HL-60 (cell line): ENCODE measurements around the gene NCOR2.

Experiments used
- DNase-seq, 2 experiments: peaks; one replicate each; pipeline ENCODE4 v3.0.0-alpha.2; 2010 to 2020; ENCODE audit warnings: low read depth in 1 of 2, low spot score in 1 of 2
- H3K27ac ChIP-seq: fragments of 250-450 bp; sonication (Bioruptor Pico); replicated peaks from 2 replicates; pipeline ENCODE4 v1.5.1; 2020; ENCODE audit warnings: mild to moderate bottlenecking, moderate library complexity
- H3K27me3 ChIP-seq: fragments of 250-450 bp; sonication (Bioruptor Pico); 2 replicates; pipeline ENCODE4 v1.5.1; 2021; ENCODE audit warnings: mild to moderate bottlenecking, moderate library complexity; ENCODE audit not compliant: insufficient read depth, poor library complexity, severe bottlenecking
- H3K4me3 ChIP-seq: replicated peaks from 2 replicates; pipeline ENCODE4 v1.5.1; 2011; ENCODE audit warnings: mild to moderate bottlenecking, control low read depth, low read length; ENCODE audit not compliant: insufficient read depth
- GABPA ChIP-seq: IDR thresholded peaks from 2 replicates; pipeline ENCODE4 v1.6.1; 2012; ENCODE audit warnings: low read depth
- POLR2AphosphoS5 ChIP-seq: IDR thresholded peaks from 2 replicates; pipeline ENCODE4 v1.6.1; 2012; ENCODE audit warnings: low read depth
- SPI1 ChIP-seq: IDR thresholded peaks from 2 replicates; pipeline ENCODE4 v1.6.1; 2012; ENCODE audit warnings: low read depth, mild to moderate bottlenecking, borderline replicate concordance
- TF ChIP-seq, protein P1 (sequence below): IDR thresholded peaks from 2 replicates; pipeline ENCODE4 v1.6.1; 2012; ENCODE audit warnings: low read depth; ENCODE audit not compliant: insufficient replicate concordance
- TF ChIP-seq, protein P2 (sequence below): IDR thresholded peaks from one replicate; pipeline ENCODE4 v1.5.1; 2011; ENCODE audit warnings: low read length, control low read depth, inconsistent platforms; ENCODE audit not compliant: insufficient read depth

Gene NCOR2

DNA sequence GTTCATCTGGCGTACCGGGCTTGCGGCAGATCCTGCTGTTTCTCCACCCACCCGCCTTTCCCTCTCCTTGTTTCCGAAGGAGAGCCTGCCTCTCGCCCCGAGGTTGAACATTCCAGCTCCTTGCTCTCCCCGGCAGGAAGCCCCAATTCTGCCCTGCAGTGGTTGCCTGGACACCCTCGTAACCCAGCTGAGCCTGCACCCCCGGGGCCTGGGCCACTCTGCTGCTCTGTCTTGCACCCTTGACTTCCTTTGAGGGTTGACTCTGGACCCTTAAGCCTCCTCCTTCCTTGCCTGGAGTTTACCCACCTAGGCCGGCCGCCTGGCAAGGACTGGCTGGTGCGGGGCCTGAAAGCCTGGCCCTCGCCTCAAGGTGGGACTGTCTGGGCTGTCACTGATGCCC lies 25.8 kb upstream of the NCOR2 start:
- Histone ChIP-seq H3K27ac (no peak overlapping the region), H3K4me3 (no peak overlapping the region), H3K27me3 (no peaks in the 10 kb centered on the region)
- TF ChIP-seq POLR2AphosphoS5 (no peak), GABPA (no peak), SPI1 (no peak)
- TF ChIP-seq, protein P1, sequence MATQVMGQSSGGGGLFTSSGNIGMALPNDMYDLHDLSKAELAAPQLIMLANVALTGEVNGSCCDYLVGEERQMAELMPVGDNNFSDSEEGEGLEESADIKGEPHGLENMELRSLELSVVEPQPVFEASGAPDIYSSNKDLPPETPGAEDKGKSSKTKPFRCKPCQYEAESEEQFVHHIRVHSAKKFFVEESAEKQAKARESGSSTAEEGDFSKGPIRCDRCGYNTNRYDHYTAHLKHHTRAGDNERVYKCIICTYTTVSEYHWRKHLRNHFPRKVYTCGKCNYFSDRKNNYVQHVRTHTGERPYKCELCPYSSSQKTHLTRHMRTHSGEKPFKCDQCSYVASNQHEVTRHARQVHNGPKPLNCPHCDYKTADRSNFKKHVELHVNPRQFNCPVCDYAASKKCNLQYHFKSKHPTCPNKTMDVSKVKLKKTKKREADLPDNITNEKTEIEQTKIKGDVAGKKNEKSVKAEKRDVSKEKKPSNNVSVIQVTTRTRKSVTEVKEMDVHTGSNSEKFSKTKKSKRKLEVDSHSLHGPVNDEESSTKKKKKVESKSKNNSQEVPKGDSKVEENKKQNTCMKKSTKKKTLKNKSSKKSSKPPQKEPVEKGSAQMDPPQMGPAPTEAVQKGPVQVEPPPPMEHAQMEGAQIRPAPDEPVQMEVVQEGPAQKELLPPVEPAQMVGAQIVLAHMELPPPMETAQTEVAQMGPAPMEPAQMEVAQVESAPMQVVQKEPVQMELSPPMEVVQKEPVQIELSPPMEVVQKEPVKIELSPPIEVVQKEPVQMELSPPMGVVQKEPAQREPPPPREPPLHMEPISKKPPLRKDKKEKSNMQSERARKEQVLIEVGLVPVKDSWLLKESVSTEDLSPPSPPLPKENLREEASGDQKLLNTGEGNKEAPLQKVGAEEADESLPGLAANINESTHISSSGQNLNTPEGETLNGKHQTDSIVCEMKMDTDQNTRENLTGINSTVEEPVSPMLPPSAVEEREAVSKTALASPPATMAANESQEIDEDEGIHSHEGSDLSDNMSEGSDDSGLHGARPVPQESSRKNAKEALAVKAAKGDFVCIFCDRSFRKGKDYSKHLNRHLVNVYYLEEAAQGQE: no peak
- TF ChIP-seq, protein P2, sequence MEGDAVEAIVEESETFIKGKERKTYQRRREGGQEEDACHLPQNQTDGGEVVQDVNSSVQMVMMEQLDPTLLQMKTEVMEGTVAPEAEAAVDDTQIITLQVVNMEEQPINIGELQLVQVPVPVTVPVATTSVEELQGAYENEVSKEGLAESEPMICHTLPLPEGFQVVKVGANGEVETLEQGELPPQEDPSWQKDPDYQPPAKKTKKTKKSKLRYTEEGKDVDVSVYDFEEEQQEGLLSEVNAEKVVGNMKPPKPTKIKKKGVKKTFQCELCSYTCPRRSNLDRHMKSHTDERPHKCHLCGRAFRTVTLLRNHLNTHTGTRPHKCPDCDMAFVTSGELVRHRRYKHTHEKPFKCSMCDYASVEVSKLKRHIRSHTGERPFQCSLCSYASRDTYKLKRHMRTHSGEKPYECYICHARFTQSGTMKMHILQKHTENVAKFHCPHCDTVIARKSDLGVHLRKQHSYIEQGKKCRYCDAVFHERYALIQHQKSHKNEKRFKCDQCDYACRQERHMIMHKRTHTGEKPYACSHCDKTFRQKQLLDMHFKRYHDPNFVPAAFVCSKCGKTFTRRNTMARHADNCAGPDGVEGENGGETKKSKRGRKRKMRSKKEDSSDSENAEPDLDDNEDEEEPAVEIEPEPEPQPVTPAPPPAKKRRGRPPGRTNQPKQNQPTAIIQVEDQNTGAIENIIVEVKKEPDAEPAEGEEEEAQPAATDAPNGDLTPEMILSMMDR: no peak
- DNase-seq: no peak

DNA sequence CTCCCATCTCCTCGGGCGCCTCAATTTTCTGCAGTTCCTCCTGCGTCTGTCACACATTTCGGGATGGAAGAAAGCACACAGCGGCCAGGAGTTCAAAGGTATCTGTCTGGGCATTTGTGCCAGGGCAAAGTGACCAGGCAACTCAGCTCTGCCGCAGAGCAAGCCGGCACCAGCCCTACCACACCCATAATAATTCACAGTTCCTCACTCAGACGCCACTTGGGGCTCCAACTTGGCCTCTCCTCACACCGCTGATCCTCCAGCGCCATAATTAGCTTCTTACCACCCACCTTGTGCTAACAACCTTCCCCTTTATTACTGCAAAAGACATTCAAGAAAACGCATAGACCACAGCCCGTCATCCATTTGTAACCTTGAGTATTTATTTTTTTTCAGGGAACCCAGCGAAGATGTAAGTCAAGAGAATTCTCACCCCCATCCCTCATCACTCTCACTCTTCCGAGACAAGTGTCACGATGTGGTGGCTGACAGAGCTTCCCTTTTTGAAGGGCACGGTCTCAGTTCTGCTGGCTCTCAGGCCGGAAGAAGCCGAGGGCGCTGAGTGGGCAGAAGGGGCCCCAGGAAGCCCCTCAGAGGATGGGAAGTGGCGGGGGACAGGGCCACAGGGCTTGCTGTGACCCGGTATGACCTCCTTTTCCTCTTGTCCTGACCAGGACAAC lies 25.2 kb upstream of the NCOR2 start:
- Histone ChIP-seq H3K4me3 (no peak overlapping the region), H3K27ac (no peak overlapping the region), H3K27me3 (no peaks in the 10 kb centered on the region)
- TF ChIP-seq, protein P1: no peak
- TF ChIP-seq POLR2AphosphoS5 (no peak), GABPA (no peak), SPI1 (peak; percentile 22; the same call in 1 of the 2 replicates)
- TF ChIP-seq, protein P2: no peak
- peak in 1 of 2 experiments; percentile 65 for DNase-seq

DNA sequence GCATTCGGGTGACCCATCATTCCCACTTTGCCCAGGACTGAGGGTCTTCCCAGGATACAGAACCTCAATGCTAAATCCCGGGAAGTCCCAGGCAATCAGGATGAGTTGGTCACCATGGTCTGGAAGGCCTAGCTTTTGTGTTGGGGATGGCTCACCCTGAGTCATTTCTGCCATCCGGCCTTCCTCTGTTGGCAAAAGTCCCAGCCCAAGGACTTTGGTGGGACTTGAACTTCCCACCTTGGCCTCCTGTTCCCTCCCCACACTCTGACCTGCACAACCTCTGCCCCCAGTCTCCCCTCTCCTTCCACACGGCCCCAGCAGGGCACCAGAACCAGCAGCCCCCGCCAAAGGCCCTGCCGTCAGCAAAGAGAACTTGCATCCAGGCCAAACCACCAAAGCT lies 24.6 kb upstream of the NCOR2 start:
- H3K4me3 ChIP-seq: no peak overlapping the region
- no peak for DNase-seq
- TF ChIP-seq, protein P2: no peak
- no peak for TF ChIP-seq SPI1
- TF ChIP-seq, protein P1: no peak
- TF ChIP-seq GABPA: no peak
- no peak for TF ChIP-seq POLR2AphosphoS5
- no peak overlapping the region for H3K27ac ChIP-seq
- no peaks in the 10 kb centered on the region for H3K27me3 ChIP-seq
